Fibroblast of lung (primary cell): ENCODE data around the gene ABCG8. TPM values are rescaled to one million over a fixed set of nuclear protein-coding genes. Genes with fewer than 3 reads are reported as not detected.
A peak's percentile ranks its signal among the peaks of the same experiment; 100 is the strongest.

Experiments
- DNase-seq, 2 donors: peaks; one replicate each; pipeline versions ENCODE4 v3.0.0 to v3.0.0-alpha.2; 2010; ENCODE audit warnings: low read depth in 2 of 2
- H2AFZ ChIP-seq: 2 replicates; pipeline ENCODE4 v1.5.1; 2012; ENCODE audit warnings: low read length, control low read depth, inconsistent platforms
- H3K27ac ChIP-seq: 2 replicates; pipeline ENCODE4 v1.5.1; 2011; ENCODE audit warnings: low read length, control low read depth; ENCODE audit not compliant: insufficient read depth
- H3K27me3 ChIP-seq: 2 replicates; pipeline ENCODE4 v1.5.1; 2011; ENCODE audit warnings: mild to moderate bottlenecking, low read length; ENCODE audit not compliant: control insufficient read depth, insufficient read depth
- H3K36me3 ChIP-seq: 2 replicates; pipeline ENCODE4 v1.5.1; 2011; ENCODE audit warnings: low read length; ENCODE audit not compliant: control insufficient read depth, insufficient read depth
- H3K4me1 ChIP-seq: 2 replicates; pipeline ENCODE4 v1.5.1; 2011; ENCODE audit warnings: low read length; ENCODE audit not compliant: control insufficient read depth, insufficient read depth; ENCODE audit errors: extremely low read depth
- H3K4me2 ChIP-seq: 2 replicates; pipeline ENCODE4 v1.5.1; 2011; ENCODE audit warnings: low read length, control low read depth; ENCODE audit not compliant: insufficient read depth; ENCODE audit errors: extremely low read depth
- H3K4me3 ChIP-seq, 4 experiments: fragments of 200-600 bp in 1 of 4; sonication (generic) in 1 of 4; replicated peaks in 1 of 4; 2 replicates each; pipeline ENCODE4 v1.5.1; 2011 to 2016; ENCODE audit warnings: low read length in 4 of 4, low read depth in 3 of 4, mild to moderate bottlenecking in 3 of 4, control low read depth in 2 of 4, inconsistent platforms in 1 of 4, mixed read lengths in 1 of 4; ENCODE audit not compliant: insufficient read depth in 1 of 4; ENCODE audit errors: control extremely low read depth in 1 of 4
- H3K79me2 ChIP-seq: 2 replicates; pipeline ENCODE4 v1.5.1; 2012; ENCODE audit warnings: mild to moderate bottlenecking, low read length, inconsistent platforms; ENCODE audit not compliant: control insufficient read depth, insufficient read depth
- H3K9ac ChIP-seq: 2 replicates; pipeline ENCODE4 v1.5.1; 2011; ENCODE audit warnings: mild to moderate bottlenecking, low read length, control low read depth; ENCODE audit not compliant: insufficient read depth
- H3K9me3 ChIP-seq: 2 replicates; pipeline ENCODE4 v1.5.1; 2012; ENCODE audit warnings: low read depth, low read length; ENCODE audit not compliant: control insufficient read depth, insufficient read depth
- H4K20me1 ChIP-seq: 2 replicates; pipeline ENCODE4 v1.5.1; 2011; ENCODE audit warnings: low read length; ENCODE audit not compliant: control insufficient read depth, insufficient read depth; ENCODE audit errors: extremely low read depth
- EZH2 ChIP-seq: IDR thresholded peaks from 2 replicates; pipeline ENCODE4 v1.5.1; 2012; ENCODE audit warnings: low read length, control low read depth, mild to moderate bottlenecking; ENCODE audit errors: missing control alignments
- polyA plus RNA-seq, 2 donors: library from polyadenylated mRNA; depleted of rRNA in 1 of 2; stranded (reverse) in 1 of 2; unstranded in 1 of 2; fragments of >200 nt; gene quantifications; 2 replicates each; pipeline ENCODE4 v1.2.1, GENCODE V29; 2011 to 2012; ENCODE audit warnings: missing spikeins in 1 of 2
- total RNA-seq: library from RNA; depleted of rRNA; stranded (reverse); fragments of >200 nt; gene quantifications from 2 replicates; pipeline ENCODE4 v1.2.1, GENCODE V29; 2014
- TF ChIP-seq, protein P1 (sequence below), 2 donors: IDR thresholded peaks in 1 of 2; conservative IDR thresholded peaks in 1 of 2; 1 replicate in 1 of 2; 2 replicates in 1 of 2; pipeline ENCODE4 v1.5.1; 2011 to 2012; ENCODE audit warnings: low read length in 2 of 2, control low read depth in 1 of 2, inconsistent platforms in 1 of 2, low read depth in 1 of 2, mild to moderate bottlenecking in 1 of 2

Gene ABCG8
- total and polyA plus RNA-seq, 2 donors (not counting 1 experiment from before 2014, with no cell fraction given), result not detected

DNA sequence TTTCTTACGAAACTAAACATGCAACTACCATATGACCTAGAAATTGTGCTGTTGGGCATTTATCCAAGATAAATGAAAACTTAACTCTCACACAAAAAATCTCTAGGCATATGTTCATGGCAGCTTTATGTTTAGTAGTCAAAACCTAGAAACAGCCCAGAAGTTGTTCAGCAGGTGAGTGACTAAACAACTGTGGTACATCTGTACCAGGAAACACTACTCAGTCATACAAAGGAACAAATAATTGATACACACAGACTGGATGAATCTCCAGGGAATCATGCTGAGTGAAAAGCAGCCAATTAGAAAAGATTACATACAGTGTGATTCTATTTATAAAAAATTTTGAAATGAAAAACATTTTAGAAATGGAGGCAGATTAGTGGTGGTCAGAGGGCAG is 35.7 kb upstream of the ABCG8 start:
- TF ChIP-seq, protein P1, sequence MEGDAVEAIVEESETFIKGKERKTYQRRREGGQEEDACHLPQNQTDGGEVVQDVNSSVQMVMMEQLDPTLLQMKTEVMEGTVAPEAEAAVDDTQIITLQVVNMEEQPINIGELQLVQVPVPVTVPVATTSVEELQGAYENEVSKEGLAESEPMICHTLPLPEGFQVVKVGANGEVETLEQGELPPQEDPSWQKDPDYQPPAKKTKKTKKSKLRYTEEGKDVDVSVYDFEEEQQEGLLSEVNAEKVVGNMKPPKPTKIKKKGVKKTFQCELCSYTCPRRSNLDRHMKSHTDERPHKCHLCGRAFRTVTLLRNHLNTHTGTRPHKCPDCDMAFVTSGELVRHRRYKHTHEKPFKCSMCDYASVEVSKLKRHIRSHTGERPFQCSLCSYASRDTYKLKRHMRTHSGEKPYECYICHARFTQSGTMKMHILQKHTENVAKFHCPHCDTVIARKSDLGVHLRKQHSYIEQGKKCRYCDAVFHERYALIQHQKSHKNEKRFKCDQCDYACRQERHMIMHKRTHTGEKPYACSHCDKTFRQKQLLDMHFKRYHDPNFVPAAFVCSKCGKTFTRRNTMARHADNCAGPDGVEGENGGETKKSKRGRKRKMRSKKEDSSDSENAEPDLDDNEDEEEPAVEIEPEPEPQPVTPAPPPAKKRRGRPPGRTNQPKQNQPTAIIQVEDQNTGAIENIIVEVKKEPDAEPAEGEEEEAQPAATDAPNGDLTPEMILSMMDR (conservative IDR thresholded peaks at IDR 0.05 in 1 of 2, IDR thresholded peaks at IDR 0.05 in 1 of 2; ENCODE audit: low read depth in 1 of 2, low read length in 2 of 2), result no peak
- no peak for TF ChIP-seq EZH2
- peak in 1 of 2 donors; percentile 46 for DNase-seq
- Histone ChIP-seq H4K20me1 (no peaks in the 10 kb centered on the region), H3K4me2 (no peak overlapping the region), H3K27me3 (no peaks in the 10 kb centered on the region), H3K36me3 (no peaks in the 10 kb centered on the region), H3K4me1 (no peaks in the 10 kb centered on the region), H3K27ac (no peak overlapping the region), H2AFZ (no peak overlapping the region), H3K79me2 (no peaks in the 10 kb centered on the region), H3K9ac (no peak overlapping the region), H3K4me3 (no peak overlapping the region), H3K9me3 (no peaks in the 10 kb centered on the region)

DNA sequence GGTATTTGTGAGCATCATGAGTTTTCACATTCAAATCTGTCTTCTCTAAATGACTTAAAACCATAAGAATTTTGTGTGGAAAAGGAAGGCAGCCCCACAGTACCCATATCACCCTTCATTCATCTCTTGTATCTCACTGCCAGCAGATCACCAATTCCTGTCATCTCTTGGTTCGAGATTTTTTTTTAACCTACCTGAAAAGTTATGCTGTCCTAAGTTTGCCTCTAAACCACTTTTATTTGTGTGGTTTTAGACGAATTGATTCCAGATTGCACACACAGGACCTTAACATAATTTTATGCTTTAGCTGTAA is 32.1 kb upstream of the ABCG8 start:
- Histone ChIP-seq H3K4me1 (no peaks in the 10 kb centered on the region), H3K79me2 (no peaks in the 10 kb centered on the region), H3K27me3 (no peaks in the 10 kb centered on the region), H3K9ac (no peak overlapping the region), H3K9me3 (no peaks in the 10 kb centered on the region), H3K36me3 (no peaks in the 10 kb centered on the region), H2AFZ (no peak overlapping the region), H3K4me3 (no peak overlapping the region), H3K27ac (no peak overlapping the region), H3K4me2 (no peak overlapping the region), H4K20me1 (no peaks in the 10 kb centered on the region)
- no peak for DNase-seq
- TF ChIP-seq, protein P1 (conservative IDR thresholded peaks at IDR 0.05 in 1 of 2, IDR thresholded peaks at IDR 0.05 in 1 of 2; ENCODE audit: low read depth in 1 of 2, low read length in 2 of 2), result no peak
- TF ChIP-seq EZH2, result no peak

GRCh38 chr2:43810452-43810851 is 28.3 kb upstream of the ABCG8 start:
- Histone ChIP-seq H3K4me1 (no peaks in the 10 kb centered on the region), H3K9ac (no peak overlapping the region), H3K79me2 (no peaks in the 10 kb centered on the region), H3K27me3 (no peaks in the 10 kb centered on the region), H3K4me3 (no peak overlapping the region), H2AFZ (no peak overlapping the region), H3K9me3 (no peaks in the 10 kb centered on the region), H4K20me1 (no peaks in the 10 kb centered on the region), H3K36me3 (no peaks in the 10 kb centered on the region), H3K4me2 (no peak overlapping the region), H3K27ac (no peak overlapping the region)
- TF ChIP-seq, protein P1 (conservative IDR thresholded peaks at IDR 0.05 in 1 of 2, IDR thresholded peaks at IDR 0.05 in 1 of 2; ENCODE audit: low read depth in 1 of 2, low read length in 2 of 2), result no peak
- no peak for TF ChIP-seq EZH2
- DNase-seq, result no peak
